GM21367 (cell line): Measurements from ENCODE around the gene SPRED2.
"Not testable (repeated sequence)": the region's sequence is repeated elsewhere in the genome, so short reads cannot be mapped to it uniquely, and the experiment has no call there.

Experiments used
- ATAC-seq: cut with Tn5 transposase; IDR thresholded peaks from one replicate; pipeline ENCODE4 v1.9.1; 2021; ENCODE audit not compliant: unreplicated experiment

The SPRED2 gene

GRCh38 chr2:65349863-65350262 lies 82.5 kb downstream of the SPRED2 start:
- no peak for ATAC-seq

- ATAC-seq: no peak
These were observed 84.5 kb downstream of the SPRED2 start for GRCh38 chr2:65347913-65348312.

- ATAC-seq: no peak
These were observed 86.8 kb downstream of the SPRED2 start for GRCh38 chr2:65345631-65346030.

- ATAC-seq: no peak
These were observed 87.7 kb downstream of the SPRED2 start for GRCh38 chr2:65344689-65345088.

GRCh38 chr2:65344182-65344581 lies 88.2 kb downstream of the SPRED2 start:
- no peak for ATAC-seq

GRCh38 chr2:65343386-65343785 lies 89.0 kb downstream of the SPRED2 start:
- no peak for ATAC-seq

GRCh38 chr2:65340898-65341681 lies 91.3 kb downstream of the SPRED2 start:
- ATAC-seq: no peak

- no peak for ATAC-seq
These were observed 92.8 kb downstream of the SPRED2 start for GRCh38 chr2:65339648-65340047.

GRCh38 chr2:65338830-65339495 lies 93.4 kb downstream of the SPRED2 start:
- not testable (repeated sequence) for ATAC-seq

- ATAC-seq: not testable (repeated sequence)
These were observed 94.5 kb downstream of the SPRED2 start for GRCh38 chr2:65337915-65338314.

GRCh38 chr2:65334714-65335113 lies 97.7 kb downstream of the SPRED2 start:
- ATAC-seq: no peak

GRCh38 chr2:65331336-65332025 lies 100.9 kb downstream of the SPRED2 start:
- ATAC-seq: no peak

- ATAC-seq: no peak
These were observed 102.9 kb downstream of the SPRED2 start for GRCh38 chr2:65329525-65329924.

- no peak for ATAC-seq
These were observed 106.1 kb downstream of the SPRED2 start for GRCh38 chr2:65326276-65326675.

- ATAC-seq: no peak
These were observed 107.3 kb downstream of the SPRED2 start for GRCh38 chr2:65325066-65325465.

- ATAC-seq: no peak
These were observed 111.5 kb downstream of the SPRED2 start for GRCh38 chr2:65320946-65321345.

- peak; percentile 58 for ATAC-seq
These were observed 112.2 kb downstream of the SPRED2 start for GRCh38 chr2:65320042-65320725.

- ATAC-seq: no peak
These were observed 112.7 kb downstream of the SPRED2 start for GRCh38 chr2:65319674-65320041.

- no peak for ATAC-seq
These were observed 113.2 kb downstream of the SPRED2 start for GRCh38 chr2:65319072-65319673.

- ATAC-seq: no peak
These were observed 114.6 kb downstream of the SPRED2 start for GRCh38 chr2:65317841-65318240.

- not testable (repeated sequence) for ATAC-seq
These were observed 115.0 kb downstream of the SPRED2 start for GRCh38 chr2:65317351-65317750.
